ENCODE data around the gene ADAMTS4. TPM values are rescaled to one million over a fixed set of nuclear protein-coding genes. Genes with fewer than 3 reads are reported as not detected.

Gene ADAMTS4
- total and polyA plus RNA-seq, 7 donors: 0.23 to 78.2 (median 6.4) TPM

GRCh38 chr1:161172349-161172748 is 26.5 kb downstream of the ADAMTS4 start:
- no peak overlapping the region for H3K4me3 ChIP-seq
- H3K4me1 ChIP-seq: peaks cover 0 to 41% (median 28%) of the 10 kb centered on the region in 4 donors
- H3K27me3 ChIP-seq: no peaks in the 10 kb centered on the region
- no peak for DNase-seq
- H3K9me3 ChIP-seq: no peaks in the 10 kb centered on the region
- H3K27ac ChIP-seq: peak overlapping the region in 3 of 4 donors; percentile 33 to 51 (median 51)
- peaks cover 28 to 76% (median 39%) of the 10 kb centered on the region in 4 donors for H3K36me3 ChIP-seq
- WGBS, 2 donors: 84 to 91% methylated on average over 1 of the region's 1 CpG
- no peak for TF ChIP-seq CTCF (IDR thresholded peaks at IDR 0.05)
- no peak for TF ChIP-seq POLR2A (IDR thresholded peaks at IDR 0.05)
- TF ChIP-seq EP300 (IDR thresholded peaks at IDR 0.05): no peak
- intact Hi-C loops (cut with DNase I): no loop called here

GRCh38 chr1:161171696-161172095 is 27.2 kb downstream of the ADAMTS4 start:
- Histone ChIP-seq H3K36me3 (peaks cover 28 to 76% (median 39%) of the 10 kb centered on the region in 4 donors), H3K27me3 (no peaks in the 10 kb centered on the region), H3K27ac (peak overlapping the region in 3 of 4 donors; percentile 6 to 51 (median 51)), H3K9me3 (no peaks in the 10 kb centered on the region), H3K4me1 (peaks cover 0 to 43% (median 33%) of the 10 kb centered on the region in 4 donors), H3K4me3 (no peak overlapping the region)
- intact Hi-C loops (cut with DNase I): no loop called here
- 86 to 92% methylated on average over 12 of the region's 12 CpGs for WGBS, 2 donors
- TF ChIP-seq POLR2A (IDR thresholded peaks at IDR 0.05): no peak
- no peak for DNase-seq

GRCh38 chr1:161171191-161171590 is 27.7 kb downstream of the ADAMTS4 start:
- H3K9me3 ChIP-seq: no peaks in the 10 kb centered on the region
- H3K27ac ChIP-seq: peak overlapping the region in 3 of 4 donors; percentile 6 to 51 (median 51)
- TF ChIP-seq CTCF (IDR thresholded peaks at IDR 0.05): no peak
- no peak for TF ChIP-seq EP300 (IDR thresholded peaks at IDR 0.05)
- TF ChIP-seq POLR2AphosphoS5 (IDR thresholded peaks at IDR 0.05): no peak
- H3K4me1 ChIP-seq: peaks cover 0 to 41% (median 29%) of the 10 kb centered on the region in 4 donors
- H3K36me3 ChIP-seq: peaks cover 28 to 76% (median 39%) of the 10 kb centered on the region in 4 donors
- H3K4me3 ChIP-seq: no peak overlapping the region
- intact Hi-C loops (cut with DNase I): no loop called here
- H3K27me3 ChIP-seq: no peaks in the 10 kb centered on the region
- DNase-seq: no peak
- WGBS, 2 donors: 58 to 72% methylated on average over 5 of the region's 5 CpGs

GRCh38 chr1:161168906-161169305 is 29.9 kb downstream of the ADAMTS4 start:
- WGBS, 2 donors: 94 to 96% methylated on average over 9 of the region's 9 CpGs
- DNase-seq: no peak
- intact Hi-C loops (cut with DNase I): no loop called here
- H3K27me3 ChIP-seq: no peaks in the 10 kb centered on the region
- no peaks in the 10 kb centered on the region for H3K9me3 ChIP-seq
- H3K4me3 ChIP-seq: no peak overlapping the region
- no peak overlapping the region for H3K27ac ChIP-seq
- H3K36me3 ChIP-seq: peaks cover 22 to 67% (median 39%) of the 10 kb centered on the region in 4 donors
- peaks cover 0 to 44% (median 31%) of the 10 kb centered on the region in 4 donors for H3K4me1 ChIP-seq
- no peak for TF ChIP-seq POLR2A (IDR thresholded peaks at IDR 0.05)
- TF ChIP-seq CTCF (IDR thresholded peaks at IDR 0.05): no peak
- TF ChIP-seq EP300 (IDR thresholded peaks at IDR 0.05): no peak
- no peak for TF ChIP-seq POLR2AphosphoS5 (IDR thresholded peaks at IDR 0.05)

- Histone ChIP-seq H3K27ac (peak overlapping the region; percentile 82 to 89 (median 86)), H3K4me3 (peak overlapping the region; percentile 53 to 83 (median 78)), H3K4me1 (peaks cover 0 to 31% (median 24%) of the 10 kb centered on the region in 4 donors), H3K36me3 (peaks cover 10 to 66% (median 32%) of the 10 kb centered on the region in 4 donors), H3K9me3 (no peaks in the 10 kb centered on the region), H3K27me3 (no peaks in the 10 kb centered on the region)
- WGBS, 2 donors: 5 to 8% methylated on average over 33 of the region's 33 CpGs
- intact Hi-C loops (cut with DNase I): loop anchor here (1.0 kb wide), 1 partner anchor 10 kb away; the partner anchor contains the start of gene B4GALT3
- DNase-seq: no peak
- TF ChIP-seq CTCF (IDR thresholded peaks at IDR 0.05) (no peak), POLR2AphosphoS5 (IDR thresholded peaks at IDR 0.05) (no peak), EP300 (IDR thresholded peaks at IDR 0.05) (no peak), POLR2A (IDR thresholded peaks at IDR 0.05) (no peak)
These were observed 31.9 kb downstream of the ADAMTS4 start for GRCh38 chr1:161166669-161167548.

All from sigmoid colon (tissue), 7 donors.